NOMO-1 treated with DMSO at 0.1 percent for 48 hours (cell line): ENCODE measurements around the gene GALNTL6.
A peak's percentile ranks its signal among the peaks of the same experiment; 100 is the strongest.

Experiments
- DNase-seq: peaks from one replicate; lab custom pipeline; 2025; ENCODE audit not compliant: unreplicated experiment; lab: John Stamatoyannopoulos, UW

GALNTL6 gene

GRCh38 chr4:171812665-171813525 is at the start of gene GALNTL6:
Gene GALNTL6 (plus strand): TSS chr4:171813404.
- no peak for DNase-seq

GRCh38 chr4:171765514-171765913 is 47.7 kb upstream of the GALNTL6 start:
- DNase-seq = no peak

- no peak for DNase-seq
Measured at GRCh38 chr4:171774642-171775190, 38.5 kb upstream of the GALNTL6 start.

GRCh38 chr4:171779301-171779700 is 33.9 kb upstream of the GALNTL6 start:
- DNase-seq = no peak

- no peak for DNase-seq
Measured at GRCh38 chr4:171785388-171785787, 27.8 kb upstream of the GALNTL6 start.

- no peak for DNase-seq
Measured at GRCh38 chr4:171793723-171794122, 19.5 kb upstream of the GALNTL6 start.

- no peak for DNase-seq
Measured at GRCh38 chr4:171794528-171794927, 18.7 kb upstream of the GALNTL6 start.

- DNase-seq = no peak
Measured at GRCh38 chr4:171809854-171810253, 3.4 kb upstream of the GALNTL6 start.

- no peak for DNase-seq
Measured at GRCh38 chr4:171812333-171812664, 905 bp upstream of the GALNTL6 start.

- no peak for DNase-seq
Measured at GRCh38 chr4:171813526-171814250, 484 bp downstream of the GALNTL6 start.

GRCh38 chr4:171814545-171814944 is 1.3 kb downstream of the GALNTL6 start:
- DNase-seq = no peak

GRCh38 chr4:171817026-171817425 is 3.8 kb downstream of the GALNTL6 start:
- DNase-seq = no peak

GRCh38 chr4:171834640-171835039 is 21.4 kb downstream of the GALNTL6 start:
- no peak for DNase-seq

- DNase-seq = no peak
Measured at GRCh38 chr4:171843456-171843855, 30.3 kb downstream of the GALNTL6 start.

GRCh38 chr4:171846232-171846631 is 33.0 kb downstream of the GALNTL6 start:
- peak; percentile 1 for DNase-seq

- DNase-seq = no peak
Measured at GRCh38 chr4:171846893-171847292, 33.7 kb downstream of the GALNTL6 start.

GRCh38 chr4:171847751-171848150 is 34.5 kb downstream of the GALNTL6 start:
- DNase-seq = no peak

GRCh38 chr4:171849686-171850222 is 36.5 kb downstream of the GALNTL6 start:
- DNase-seq = no peak

GRCh38 chr4:171851295-171851694 is 38.1 kb downstream of the GALNTL6 start:
- DNase-seq = no peak

GRCh38 chr4:171857302-171858012 is 44.3 kb downstream of the GALNTL6 start:
- no peak for DNase-seq

GRCh38 chr4:171875291-171875690 is 62.1 kb downstream of the GALNTL6 start:
- DNase-seq = no peak
